GM21381 (cell line): Measurements from ENCODE around the gene HMHB1.
A peak's percentile ranks its signal among the peaks of the same experiment; 100 is the strongest.

Experiments used
- ATAC-seq: cut with Tn5 transposase; IDR thresholded peaks from one replicate; pipeline ENCODE4 v1.9.1; 2021; ENCODE audit warnings: mild to moderate bottlenecking, moderate library complexity; ENCODE audit not compliant: unreplicated experiment

The HMHB1 gene

GRCh38 chr5:143812085-143812705 is at the start of gene HMHB1:
TSS of gene HMHB1 (plus strand) at chr5:143812161.
- ATAC-seq: peak; percentile 43

- ATAC-seq: no peak
Measured at GRCh38 chr5:143762636-143763220, 49.2 kb upstream of the HMHB1 start.

GRCh38 chr5:143767162-143767561 is 44.8 kb upstream of the HMHB1 start:
- no peak for ATAC-seq

DNA sequence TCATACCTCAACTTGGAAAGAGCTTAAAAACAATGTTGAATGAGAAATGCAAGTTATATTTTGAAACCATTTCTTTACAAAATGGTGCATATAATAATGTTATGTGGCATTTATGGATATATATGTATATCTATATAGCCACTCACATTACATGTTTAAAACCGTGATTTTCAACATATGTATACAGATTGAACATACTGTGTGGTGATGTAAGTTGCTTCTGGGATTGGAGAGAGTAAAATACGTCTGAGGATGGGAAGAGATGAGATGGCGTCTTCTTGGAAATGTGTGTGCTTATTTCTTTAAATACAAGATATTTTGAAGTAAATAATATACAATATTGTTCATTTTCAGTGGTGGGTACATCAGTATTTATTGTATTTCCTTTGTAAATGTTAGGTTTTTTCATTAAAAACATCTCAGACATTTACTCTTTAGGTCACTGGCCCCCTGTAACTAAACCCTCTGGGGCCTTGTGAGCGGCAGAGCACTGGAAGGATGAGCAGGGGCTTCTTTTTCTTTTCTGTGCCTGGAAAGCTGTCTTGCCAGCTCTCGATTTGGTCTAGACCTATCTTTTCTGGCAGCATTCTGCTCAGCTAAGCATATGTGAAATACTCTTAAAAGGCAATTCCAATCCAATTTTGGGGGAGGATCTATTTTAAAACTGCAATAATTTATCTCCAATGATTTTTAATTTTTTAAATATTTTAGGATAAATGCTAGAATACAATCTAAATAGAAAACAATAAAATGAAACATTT is 42.8 kb upstream of the HMHB1 start:
- ATAC-seq: no peak

DNA sequence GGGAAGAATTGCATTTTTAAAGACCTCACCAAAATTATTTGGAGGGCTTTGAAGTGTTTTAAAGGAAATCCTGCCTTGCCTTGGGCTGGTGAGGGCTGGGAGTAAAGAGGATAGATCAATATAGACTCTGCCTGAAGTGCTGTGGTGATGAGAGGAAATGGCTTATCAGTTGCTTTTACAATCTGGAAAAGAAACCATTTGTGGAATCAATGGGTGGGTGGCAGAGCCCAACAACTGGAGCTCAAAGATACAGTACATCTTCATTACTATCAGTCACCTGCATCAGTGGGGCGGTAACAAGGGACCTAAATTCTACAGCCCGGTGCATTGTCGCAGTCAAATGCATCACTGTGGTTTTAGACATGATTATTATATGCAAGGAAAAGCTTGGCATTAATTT is 41.5 kb upstream of the HMHB1 start:
- no peak for ATAC-seq

GRCh38 chr5:143771189-143771588 is 40.8 kb upstream of the HMHB1 start:
- no peak for ATAC-seq

DNA sequence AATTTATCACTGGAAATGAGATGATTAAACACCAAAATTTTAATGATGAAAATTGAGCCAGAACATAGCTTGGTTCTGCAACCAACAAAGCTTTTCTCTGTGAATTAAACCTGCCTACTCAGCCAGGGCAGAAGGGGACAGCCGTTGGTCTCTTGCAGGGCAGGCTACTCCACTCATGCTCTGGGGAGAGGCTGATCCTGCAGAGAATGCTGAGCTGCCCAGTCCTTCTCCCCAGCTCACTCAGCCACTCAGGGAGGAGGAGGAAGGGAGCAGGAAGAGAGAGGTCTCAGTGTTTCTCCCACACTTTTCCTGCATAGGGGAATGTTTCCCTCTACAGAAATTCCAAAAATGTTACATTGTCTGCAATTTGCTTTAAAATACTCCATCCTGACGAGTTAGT is 40.4 kb upstream of the HMHB1 start:
- no peak for ATAC-seq

GRCh38 chr5:143772621-143773020 is 39.3 kb upstream of the HMHB1 start:
- ATAC-seq: no peak

- no peak for ATAC-seq
Measured at GRCh38 chr5:143775258-143775657, 36.7 kb upstream of the HMHB1 start.

DNA sequence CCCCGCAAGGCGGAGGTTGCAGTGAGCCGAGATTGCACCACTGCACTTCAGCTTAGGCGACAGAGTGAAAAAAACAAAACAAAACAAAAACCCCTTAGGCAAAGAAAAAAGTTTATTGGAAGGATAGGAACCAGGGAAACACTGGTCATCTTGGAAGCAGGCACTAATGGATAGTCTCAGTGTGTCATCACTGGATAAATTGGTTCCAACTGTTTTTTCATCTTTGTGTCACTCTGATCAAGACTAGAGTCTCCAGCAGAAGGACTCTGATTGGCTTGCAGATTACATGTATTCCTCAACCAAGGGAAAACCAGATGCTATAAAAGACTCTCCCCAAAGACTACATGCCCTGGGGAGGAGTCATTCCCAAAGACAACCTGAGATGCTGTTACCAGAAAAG is 35.0 kb upstream of the HMHB1 start:
- ATAC-seq: no peak

- ATAC-seq: no peak
Measured at GRCh38 chr5:143779506-143779905, 32.5 kb upstream of the HMHB1 start.

GRCh38 chr5:143781993-143782520 is 29.9 kb upstream of the HMHB1 start:
- no peak for ATAC-seq

DNA sequence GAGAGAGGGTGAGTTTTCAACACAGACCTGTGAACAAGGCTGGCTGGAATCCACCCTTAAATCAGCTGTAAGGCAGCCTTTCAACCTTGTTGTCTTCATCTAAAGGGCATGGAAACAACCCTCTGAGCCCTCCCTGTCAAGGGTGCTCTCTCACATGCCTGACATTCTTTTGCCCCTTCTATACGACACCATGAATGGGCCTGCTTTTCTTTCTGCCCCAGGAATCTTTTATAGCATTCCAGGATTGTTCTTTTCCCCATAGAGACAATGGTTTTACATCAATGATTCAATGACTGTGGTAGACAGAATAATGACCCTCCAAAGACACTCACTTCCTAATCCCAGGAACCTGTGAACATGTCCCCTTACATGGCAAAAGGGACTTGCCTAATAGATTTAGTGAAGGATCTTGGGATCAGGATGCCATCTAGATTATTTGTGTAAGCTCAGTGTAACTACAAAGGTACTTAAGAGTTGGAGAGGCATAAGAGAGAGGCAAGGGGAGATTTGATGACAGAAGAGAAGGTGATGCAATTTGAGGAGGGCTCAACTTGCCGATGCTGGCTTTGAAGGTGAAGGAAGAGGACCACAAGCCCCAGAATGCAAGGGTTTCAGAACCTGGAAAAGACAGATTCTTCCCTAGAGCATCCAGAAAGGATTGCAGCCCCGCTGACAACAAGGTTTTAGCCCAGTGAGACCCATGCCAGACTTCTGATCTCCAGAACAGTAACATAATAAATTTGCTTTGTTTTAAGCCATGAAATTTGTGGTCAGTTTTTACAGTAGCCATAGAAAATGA is 29.2 kb upstream of the HMHB1 start:
- ATAC-seq: no peak

GRCh38 chr5:143788401-143788800 is 23.6 kb upstream of the HMHB1 start:
- no peak for ATAC-seq

DNA sequence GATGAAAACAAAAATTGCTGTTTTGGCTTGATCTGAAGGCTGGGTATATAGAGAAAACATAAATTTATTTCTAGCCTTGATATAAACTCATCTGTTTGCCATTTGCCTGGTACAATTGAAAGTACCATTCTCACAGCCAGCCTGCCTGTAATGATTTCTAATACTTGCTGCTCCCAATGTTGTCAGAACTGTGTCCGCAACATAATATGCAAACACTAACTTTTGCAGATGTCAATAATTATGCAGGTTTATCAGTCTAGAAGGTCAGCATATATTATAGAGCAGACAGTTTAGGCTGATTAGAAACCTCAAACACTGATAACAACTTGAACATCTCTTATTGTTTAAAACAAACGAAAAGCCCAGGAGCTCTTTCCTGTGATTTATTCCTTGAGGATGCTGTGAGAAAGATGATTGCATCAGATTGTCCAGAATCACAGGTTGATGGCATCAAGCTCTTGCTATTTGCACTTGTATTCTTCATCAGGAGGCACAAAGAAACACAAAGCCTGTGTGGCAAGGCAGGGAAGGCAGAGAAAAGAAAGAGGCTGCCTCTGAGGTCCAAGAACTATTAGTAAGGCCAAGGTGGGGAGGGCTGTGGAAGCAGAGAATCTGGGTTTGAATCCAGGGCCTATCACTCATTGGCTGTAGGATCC is 21.4 kb upstream of the HMHB1 start:
- no peak for ATAC-seq

DNA sequence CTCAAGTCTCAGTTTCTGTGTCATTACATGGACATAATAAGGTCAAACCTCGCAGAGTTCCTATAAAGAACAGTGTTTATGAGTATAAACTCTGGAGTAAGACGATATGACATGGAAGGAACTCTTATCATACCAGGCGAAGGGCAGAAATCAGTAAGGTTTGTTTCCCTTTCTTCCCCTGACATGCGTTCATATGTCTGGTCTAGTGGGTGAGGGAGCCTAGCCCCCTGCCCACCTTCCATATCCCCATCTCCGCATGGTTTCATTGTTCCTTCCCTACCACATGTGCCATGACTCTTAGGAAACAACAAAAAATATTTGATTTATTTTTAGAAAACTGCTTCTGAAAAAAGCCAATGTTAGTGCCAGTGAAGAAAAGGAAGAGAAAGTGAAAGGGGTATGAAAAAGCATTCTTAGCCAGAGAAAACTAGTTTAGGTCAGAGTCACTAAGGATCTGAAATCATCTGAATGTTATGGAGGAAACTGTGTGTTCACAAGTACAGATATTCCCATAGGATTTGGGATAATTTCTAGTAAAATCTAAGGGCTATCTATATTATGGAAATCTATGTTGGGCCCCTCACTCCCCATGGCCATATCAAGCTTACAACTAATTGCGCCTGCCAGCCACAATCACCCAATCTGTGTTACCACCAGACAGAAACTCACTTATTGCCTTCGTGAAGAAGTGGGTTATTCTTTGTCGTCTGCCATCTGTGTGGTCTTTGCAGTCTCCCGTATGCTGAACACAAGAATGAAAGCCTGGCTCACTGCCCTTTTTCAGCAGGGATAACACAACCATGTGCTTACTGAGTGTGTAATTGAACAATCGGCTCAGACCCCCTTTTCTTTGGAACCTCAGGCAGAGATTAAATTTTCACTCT is 19.9 kb upstream of the HMHB1 start:
- ATAC-seq: peak; percentile 60

DNA sequence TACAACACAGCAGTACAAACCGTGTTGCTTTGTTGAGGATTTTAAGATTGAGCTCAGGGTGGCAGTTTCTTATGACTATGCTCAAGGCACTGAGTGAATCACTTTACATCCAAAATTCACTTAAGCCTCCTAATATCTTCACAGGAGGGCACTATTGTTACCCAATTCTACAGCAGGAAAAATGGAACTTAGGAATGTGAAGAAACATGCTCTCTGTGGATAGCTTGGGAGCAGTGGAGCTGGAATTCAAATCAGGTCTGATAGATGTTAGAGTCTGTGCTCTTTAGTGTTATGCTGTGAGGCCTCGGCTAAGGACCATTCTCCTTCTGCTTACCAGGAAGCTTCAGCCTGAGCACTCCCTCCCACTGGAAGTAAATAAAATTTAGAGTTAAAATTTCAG is 18.7 kb upstream of the HMHB1 start:
- no peak for ATAC-seq

GRCh38 chr5:143796125-143796524 is 15.8 kb upstream of the HMHB1 start:
- no peak for ATAC-seq

GRCh38 chr5:143796753-143797152 is 15.2 kb upstream of the HMHB1 start:
- no peak for ATAC-seq

DNA sequence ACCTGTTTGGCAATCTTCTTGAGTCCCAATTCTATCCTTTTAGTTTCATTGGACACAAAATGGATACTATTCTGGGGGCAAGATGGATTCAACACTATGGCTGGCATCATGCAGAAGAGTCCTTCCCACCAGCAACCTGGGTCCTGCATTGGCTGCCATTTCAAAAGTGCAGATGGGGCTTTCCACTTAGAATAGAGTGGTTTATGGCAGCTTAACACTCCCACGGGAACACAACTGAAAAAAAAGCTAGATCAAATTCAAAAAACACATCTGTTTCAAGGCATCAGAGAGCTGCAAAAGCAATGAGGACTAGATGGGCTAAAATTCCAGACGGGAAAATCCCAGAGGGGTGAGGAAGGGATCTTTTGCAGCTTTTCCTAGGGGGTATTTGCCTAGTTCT is 11.2 kb upstream of the HMHB1 start:
- no peak for ATAC-seq
